Esophagus squamous epithelium (tissue), 4 donors: ENCODE data around the gene HIPK2.

Experiments
- CTCF ChIP-seq, 6 experiments: fragments of 450-650 bp in 4 of 6; fragments of 200-600 bp in 2 of 6; sonication (generic) in 2 of 6; IDR thresholded peaks; one replicate each; pipeline ENCODE4 v1.5.1; 2016 to 2019; ENCODE audit warnings: antibody characterized with exemption in 6 of 6, mild to moderate bottlenecking in 4 of 6, moderate library complexity in 4 of 6
- POLR2A ChIP-seq, 4 donors: fragments of 450-650 bp; IDR thresholded peaks; one replicate each; pipeline ENCODE4 v1.6.1; 2017; ENCODE audit warnings: antibody characterized with exemption in 4 of 4, mild to moderate bottlenecking in 4 of 4, moderate library complexity in 3 of 4

- TF ChIP-seq CTCF (IDR thresholded peaks at IDR 0.05) = no peak
- no peak for TF ChIP-seq POLR2A (IDR thresholded peaks at IDR 0.05)
Measured at GRCh38 chr7:139698844-139699243, 79.0 kb downstream of the HIPK2 start.
